ENCODE results near the gene TSHZ2.

GRCh38 chr20:53045941-53046340 is 73.8 kb downstream of the TSHZ2 start:
- TF ChIP-seq GATA2 (IDR thresholded peaks at IDR 0.05; ENCODE audit: low read depth, low read length) (no peak), GATA3 (IDR thresholded peaks at IDR 0.05; ENCODE audit: low read depth, low read length) (no peak)
